ENCODE data around the gene CD5L. TPM values are rescaled to one million over a fixed set of nuclear protein-coding genes. Genes with fewer than 3 reads are reported as not detected.

CD5L gene
- total and polyA plus RNA-seq, 2 donors, result 1.2 to 6.8 TPM

DNA sequence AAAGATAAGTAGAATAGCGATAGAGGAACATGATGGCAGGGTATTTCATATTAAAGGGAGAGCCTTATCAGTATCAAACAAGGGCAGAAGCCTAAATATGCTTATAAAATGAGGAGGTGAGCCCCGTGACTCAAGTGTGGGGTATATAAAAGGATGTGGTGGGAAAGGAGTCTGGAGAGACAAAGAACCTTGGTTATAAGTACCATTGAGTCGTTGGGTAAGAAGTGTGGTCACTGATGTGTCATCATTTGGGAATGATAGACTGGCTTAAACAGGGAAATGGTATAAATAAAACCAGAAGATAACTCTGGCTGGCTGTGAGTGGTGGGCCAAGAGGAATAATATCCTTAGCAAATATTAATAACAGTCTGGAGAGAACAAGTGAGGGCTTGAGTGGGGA is 10.9 kb upstream of the CD5L start:
- no peak for DNase-seq (ENCODE audit: low read depth in 6 of 9, low spot score in 9 of 9)
- no peaks in the 10 kb centered on the region for H3K36me3 ChIP-seq (ENCODE audit: control insufficient read depth in 2 of 2, insufficient read depth in 2 of 2, low read length in 1 of 2)
- H3K27me3 ChIP-seq (ENCODE audit: control insufficient read depth in 2 of 2, insufficient read depth in 1 of 2, low read length in 1 of 2), result no peaks in the 10 kb centered on the region
- H3K27ac ChIP-seq (ENCODE audit: low read depth in 1 of 2, low read length in 1 of 2), result no peak overlapping the region
- no peaks in the 10 kb centered on the region for H3K4me1 ChIP-seq (ENCODE audit: control insufficient read depth in 2 of 2, insufficient read depth in 2 of 2, low read length in 2 of 2)
- 94% methylated on average over 3 of the region's 3 CpGs for WGBS
- no peak overlapping the region for H3K4me3 ChIP-seq (ENCODE audit: low read length in 2 of 2)
- H3K9me3 ChIP-seq (ENCODE audit: control insufficient read depth in 2 of 2, insufficient read depth in 1 of 2, low read length in 1 of 2), result no peaks in the 10 kb centered on the region

DNA sequence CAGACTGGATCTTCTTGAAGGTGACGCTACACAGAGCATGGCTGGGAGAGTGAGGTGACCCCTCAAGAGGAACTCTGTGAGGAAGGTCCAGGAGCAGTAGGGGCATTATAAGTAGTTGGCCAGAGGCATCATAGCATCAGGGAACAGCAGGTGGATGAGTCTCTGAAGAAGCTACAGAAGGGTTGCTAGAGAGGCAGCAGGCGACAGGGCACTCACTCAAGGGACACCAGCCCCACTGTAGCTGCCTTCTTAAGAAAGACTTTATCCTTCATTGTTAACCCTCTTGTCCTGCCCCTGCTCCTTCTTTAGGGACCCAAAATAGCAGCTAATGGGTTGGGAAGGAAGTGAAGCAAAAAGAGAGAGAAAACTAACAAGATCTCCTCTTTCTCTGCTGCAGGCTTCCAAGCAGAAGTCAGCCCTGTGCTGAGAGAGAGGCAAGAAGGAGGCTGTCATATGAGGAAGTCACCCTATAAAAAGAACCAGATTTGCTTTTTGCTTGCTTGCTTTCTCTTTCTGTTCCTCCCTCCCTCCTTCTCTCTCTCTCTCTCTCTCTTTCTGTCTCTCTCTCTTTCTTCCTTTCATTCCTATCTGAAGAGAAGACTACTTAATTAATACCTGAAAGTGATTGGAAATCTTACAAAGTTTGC is 7.7 kb upstream of the CD5L start:
- H3K27ac ChIP-seq (ENCODE audit: low read depth in 1 of 2, low read length in 1 of 2), result peak overlapping the region in 1 of 2 donors; percentile 46
- H3K4me1 ChIP-seq (ENCODE audit: control insufficient read depth in 2 of 2, insufficient read depth in 2 of 2, low read length in 2 of 2), result no peaks in the 10 kb centered on the region
- no peak for DNase-seq (ENCODE audit: low read depth in 6 of 9, low spot score in 9 of 9)
- no peaks in the 10 kb centered on the region for H3K36me3 ChIP-seq (ENCODE audit: control insufficient read depth in 2 of 2, insufficient read depth in 2 of 2, low read length in 1 of 2)
- no peak overlapping the region for H3K4me3 ChIP-seq (ENCODE audit: low read length in 2 of 2)
- no peaks in the 10 kb centered on the region for H3K27me3 ChIP-seq (ENCODE audit: control insufficient read depth in 2 of 2, insufficient read depth in 1 of 2, low read length in 1 of 2)
- H3K9me3 ChIP-seq (ENCODE audit: control insufficient read depth in 2 of 2, insufficient read depth in 1 of 2, low read length in 1 of 2), result no peaks in the 10 kb centered on the region
- 94% methylated on average over 2 of the region's 2 CpGs for WGBS

DNA sequence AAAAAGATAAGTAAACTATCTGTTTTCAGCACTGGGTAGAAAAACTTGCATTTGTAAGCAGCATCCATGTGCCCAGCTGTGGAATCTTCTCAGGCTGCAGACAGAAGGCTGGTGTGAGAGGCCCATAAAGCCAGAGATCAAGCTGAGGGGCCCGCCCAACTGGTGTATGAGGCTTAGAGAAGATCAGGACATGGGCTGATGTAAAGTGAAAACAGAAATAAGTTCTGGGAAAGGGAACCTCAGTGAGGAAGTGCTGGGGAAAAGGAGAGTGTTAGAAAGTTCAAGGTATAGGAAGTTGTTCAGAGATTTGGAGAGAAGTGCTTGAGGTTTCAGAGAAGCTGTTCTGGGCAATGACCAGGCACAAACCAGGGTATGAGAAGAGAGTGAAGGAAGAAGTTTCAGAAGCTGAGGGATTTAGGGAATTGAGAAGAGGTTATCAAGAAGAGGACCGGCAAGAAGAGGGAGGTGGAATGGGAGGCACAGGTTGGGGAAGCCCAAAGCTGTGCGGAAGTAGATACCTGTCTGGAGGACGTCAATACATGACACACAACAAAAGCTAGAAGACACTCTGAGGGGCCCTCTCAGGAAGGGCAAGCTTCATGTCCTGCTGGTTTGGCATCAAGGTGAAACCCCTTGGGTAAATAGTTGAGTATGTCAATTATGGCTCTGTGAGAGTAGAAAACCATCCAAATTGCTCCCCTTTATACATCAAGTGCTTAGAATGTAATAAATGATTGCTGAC is 2.7 kb upstream of the CD5L start:
- H3K9me3 ChIP-seq (ENCODE audit: control insufficient read depth in 2 of 2, insufficient read depth in 1 of 2, low read length in 1 of 2), result no peaks in the 10 kb centered on the region
- no peak overlapping the region for H3K4me3 ChIP-seq (ENCODE audit: low read length in 2 of 2)
- 89% methylated on average over 4 of the region's 4 CpGs for WGBS
- H3K27ac ChIP-seq (ENCODE audit: low read depth in 1 of 2, low read length in 1 of 2), result no peak overlapping the region
- no peaks in the 10 kb centered on the region for H3K27me3 ChIP-seq (ENCODE audit: control insufficient read depth in 2 of 2, insufficient read depth in 1 of 2, low read length in 1 of 2)
- no peaks in the 10 kb centered on the region for H3K36me3 ChIP-seq (ENCODE audit: control insufficient read depth in 2 of 2, insufficient read depth in 2 of 2, low read length in 1 of 2)
- H3K4me1 ChIP-seq (ENCODE audit: control insufficient read depth in 2 of 2, insufficient read depth in 2 of 2, low read length in 2 of 2), result no peaks in the 10 kb centered on the region
- peak in 1 of 9 donors; percentile 2 for DNase-seq (ENCODE audit: low read depth in 6 of 9, low spot score in 9 of 9)

- Histone ChIP-seq H3K27me3 (ENCODE audit: control insufficient read depth in 2 of 2, insufficient read depth in 1 of 2, low read length in 1 of 2) (no peaks in the 10 kb centered on the region), H3K36me3 (ENCODE audit: control insufficient read depth in 2 of 2, insufficient read depth in 2 of 2, low read length in 1 of 2) (no peaks in the 10 kb centered on the region), H3K27ac (ENCODE audit: low read depth in 1 of 2, low read length in 1 of 2) (no peak overlapping the region), H3K9me3 (ENCODE audit: control insufficient read depth in 2 of 2, insufficient read depth in 1 of 2, low read length in 1 of 2) (no peaks in the 10 kb centered on the region), H3K4me1 (ENCODE audit: control insufficient read depth in 2 of 2, insufficient read depth in 2 of 2, low read length in 2 of 2) (no peaks in the 10 kb centered on the region), H3K4me3 (ENCODE audit: low read length in 2 of 2) (no peak overlapping the region)
- 97% methylated on average over 1 of the region's 1 CpG for WGBS
- DNase-seq (ENCODE audit: low read depth in 6 of 9, low spot score in 9 of 9), result no peak
These were observed 1.3 kb upstream of the CD5L start for GRCh38 chr1:157842939-157843338.

GRCh38 chr1:157838966-157839365 is 2.6 kb downstream of the CD5L start:
- H3K36me3 ChIP-seq (ENCODE audit: control insufficient read depth in 2 of 2, insufficient read depth in 2 of 2, low read length in 1 of 2), result no peaks in the 10 kb centered on the region
- H3K27me3 ChIP-seq (ENCODE audit: control insufficient read depth in 2 of 2, insufficient read depth in 1 of 2, low read length in 1 of 2), result peaks cover 0 to 2% of the 10 kb centered on the region in 2 donors
- no peaks in the 10 kb centered on the region for H3K9me3 ChIP-seq (ENCODE audit: control insufficient read depth in 2 of 2, insufficient read depth in 1 of 2, low read length in 1 of 2)
- no peak for DNase-seq (ENCODE audit: low read depth in 6 of 9, low spot score in 9 of 9)
- no peak overlapping the region for H3K4me3 ChIP-seq (ENCODE audit: low read length in 2 of 2)
- no peak overlapping the region for H3K27ac ChIP-seq (ENCODE audit: low read depth in 1 of 2, low read length in 1 of 2)
- H3K4me1 ChIP-seq (ENCODE audit: control insufficient read depth in 2 of 2, insufficient read depth in 2 of 2, low read length in 2 of 2), result no peaks in the 10 kb centered on the region

DNA sequence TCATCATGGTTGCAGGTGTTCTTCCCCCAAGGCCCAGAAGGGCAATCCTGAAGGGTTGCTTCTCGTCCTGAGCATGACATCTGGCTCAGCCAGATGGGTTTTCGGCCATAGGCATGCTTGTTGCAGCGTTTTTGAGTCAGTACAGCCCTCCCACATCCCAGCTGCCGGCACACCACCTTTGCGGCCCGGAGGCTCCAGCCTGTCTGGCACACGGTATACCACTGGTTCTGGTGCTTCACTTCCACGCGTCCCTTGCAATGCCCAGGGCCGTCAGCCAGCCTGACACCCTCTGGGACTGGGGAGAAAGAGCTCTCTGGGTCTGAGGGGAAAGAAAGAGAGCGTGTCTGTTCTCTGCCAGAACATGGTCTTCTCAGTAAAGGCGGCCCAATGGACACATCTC is 7.2 kb downstream of the CD5L start:
- no peak for DNase-seq (ENCODE audit: low read depth in 6 of 9, low spot score in 9 of 9)
- Histone ChIP-seq H3K4me1 (ENCODE audit: control insufficient read depth in 2 of 2, insufficient read depth in 2 of 2, low read length in 2 of 2) (no peaks in the 10 kb centered on the region), H3K9me3 (ENCODE audit: control insufficient read depth in 2 of 2, insufficient read depth in 1 of 2, low read length in 1 of 2) (no peaks in the 10 kb centered on the region), H3K27me3 (ENCODE audit: control insufficient read depth in 2 of 2, insufficient read depth in 1 of 2, low read length in 1 of 2) (peaks cover 0 to 2% of the 10 kb centered on the region in 2 donors), H3K4me3 (ENCODE audit: low read length in 2 of 2) (no peak overlapping the region), H3K36me3 (ENCODE audit: control insufficient read depth in 2 of 2, insufficient read depth in 2 of 2, low read length in 1 of 2) (no peaks in the 10 kb centered on the region), H3K27ac (ENCODE audit: low read depth in 1 of 2, low read length in 1 of 2) (no peak overlapping the region)
- WGBS, result 94% methylated on average over 12 of the region's 12 CpGs

- Histone ChIP-seq H3K9me3 (ENCODE audit: control insufficient read depth in 2 of 2, insufficient read depth in 1 of 2, low read length in 1 of 2) (no peaks in the 10 kb centered on the region), H3K4me1 (ENCODE audit: control insufficient read depth in 2 of 2, insufficient read depth in 2 of 2, low read length in 2 of 2) (no peaks in the 10 kb centered on the region), H3K27ac (ENCODE audit: low read depth in 1 of 2, low read length in 1 of 2) (no peak overlapping the region), H3K36me3 (ENCODE audit: control insufficient read depth in 2 of 2, insufficient read depth in 2 of 2, low read length in 1 of 2) (no peaks in the 10 kb centered on the region), H3K27me3 (ENCODE audit: control insufficient read depth in 2 of 2, insufficient read depth in 1 of 2, low read length in 1 of 2) (peaks cover 0 to 2% of the 10 kb centered on the region in 2 donors), H3K4me3 (ENCODE audit: low read length in 2 of 2) (no peak overlapping the region)
- no peak for DNase-seq (ENCODE audit: low read depth in 6 of 9, low spot score in 9 of 9)
- 92% methylated on average over 6 of the region's 6 CpGs for WGBS
These were observed 8.5 kb downstream of the CD5L start for GRCh38 chr1:157833145-157833544.

DNA sequence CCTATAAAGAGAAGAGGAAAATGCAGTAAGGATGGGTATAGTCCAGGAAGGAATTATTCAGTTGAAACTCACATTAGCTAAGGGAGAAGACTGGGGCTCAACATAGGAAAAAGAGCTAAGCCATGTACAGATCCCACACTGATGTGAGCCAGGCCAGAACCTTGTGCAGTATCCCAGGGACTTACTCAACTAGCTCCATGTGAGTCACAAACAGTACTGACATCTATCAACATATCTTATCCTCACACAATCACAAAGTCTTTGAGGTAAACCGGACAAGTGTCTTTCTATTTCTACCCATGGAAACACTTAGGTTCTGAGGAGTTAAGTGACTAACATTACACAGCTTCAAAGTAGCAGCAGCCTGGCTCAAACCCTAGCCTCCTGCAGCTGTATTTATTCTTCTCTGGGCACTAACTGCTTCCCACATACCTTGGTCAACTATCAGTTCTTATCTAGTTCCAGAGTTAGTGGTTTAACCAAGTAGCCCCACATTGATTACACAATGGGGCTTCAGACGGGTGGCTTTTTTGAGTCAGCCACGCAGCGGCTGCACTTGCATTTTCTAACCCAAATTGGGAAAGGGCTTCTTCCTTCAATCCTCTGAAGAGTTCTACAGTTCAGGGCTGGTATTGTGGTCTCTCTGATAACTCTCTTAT is 9.5 kb downstream of the CD5L start:
- Histone ChIP-seq H3K27ac (ENCODE audit: low read depth in 1 of 2, low read length in 1 of 2) (no peak overlapping the region), H3K36me3 (ENCODE audit: control insufficient read depth in 2 of 2, insufficient read depth in 2 of 2, low read length in 1 of 2) (no peaks in the 10 kb centered on the region), H3K4me1 (ENCODE audit: control insufficient read depth in 2 of 2, insufficient read depth in 2 of 2, low read length in 2 of 2) (no peaks in the 10 kb centered on the region), H3K9me3 (ENCODE audit: control insufficient read depth in 2 of 2, insufficient read depth in 1 of 2, low read length in 1 of 2) (no peaks in the 10 kb centered on the region), H3K4me3 (ENCODE audit: low read length in 2 of 2) (no peak overlapping the region), H3K27me3 (ENCODE audit: control insufficient read depth in 2 of 2, insufficient read depth in 1 of 2, low read length in 1 of 2) (peaks cover 0 to 2% of the 10 kb centered on the region in 2 donors)
- WGBS, result 95% methylated on average over 4 of the region's 4 CpGs
- DNase-seq (ENCODE audit: low read depth in 6 of 9, low spot score in 9 of 9), result no peak

GRCh38 chr1:157830887-157831286 is 10.7 kb downstream of the CD5L start:
- Histone ChIP-seq H3K27ac (ENCODE audit: low read depth in 1 of 2, low read length in 1 of 2) (no peak overlapping the region), H3K4me1 (ENCODE audit: control insufficient read depth in 2 of 2, insufficient read depth in 2 of 2, low read length in 2 of 2) (no peaks in the 10 kb centered on the region), H3K9me3 (ENCODE audit: control insufficient read depth in 2 of 2, insufficient read depth in 1 of 2, low read length in 1 of 2) (no peaks in the 10 kb centered on the region), H3K27me3 (ENCODE audit: control insufficient read depth in 2 of 2, insufficient read depth in 1 of 2, low read length in 1 of 2) (peaks cover 0 to 2% of the 10 kb centered on the region in 2 donors), H3K36me3 (ENCODE audit: control insufficient read depth in 2 of 2, insufficient read depth in 2 of 2, low read length in 1 of 2) (no peaks in the 10 kb centered on the region), H3K4me3 (ENCODE audit: low read length in 2 of 2) (no peak overlapping the region)
- 97% methylated on average over 2 of the region's 2 CpGs for WGBS
- no peak for DNase-seq (ENCODE audit: low read depth in 6 of 9, low spot score in 9 of 9)
